K562 (cell line): ENCODE results near the gene SFI1. TPM values are rescaled to one million over a fixed set of nuclear protein-coding genes. Genes with fewer than 3 reads are reported as not detected.
A peak's percentile ranks its signal among the peaks of the same experiment; 100 is the strongest.

Experiments used
- EP400 ChIP-seq: fragments of 450-650 bp; IDR thresholded peaks from 2 replicates; pipeline ENCODE4 v1.6.1; 2017; ENCODE audit warnings: antibody characterized with exemption, mild to moderate bottlenecking, moderate library complexity
- FOXK1 ChIP-seq: sonication (generic); formaldehyde crosslinking; IDR thresholded peaks from 2 replicates; pipeline ENCODE4 v1.8.0; 2022; ENCODE audit warnings: missing genetic modification reagents, mild to moderate bottlenecking, borderline replicate concordance
- HEY1 ChIP-seq: fragments of 250-450 bp; sonication (Bioruptor Pico); IDR thresholded peaks from 2 replicates; pipeline ENCODE4 v1.5.0; 2020; ENCODE audit warnings: mild to moderate bottlenecking, moderate library complexity, borderline replicate concordance
- HNRNPL ChIP-seq: fragments of 200-400 bp; formaldehyde crosslinking; IDR thresholded peaks from 2 replicates; pipeline ENCODE4 v1.6.1; 2017; ENCODE audit warnings: low read depth, mild to moderate bottlenecking, low read length
- ILF3 ChIP-seq: fragments of 450-650 bp; IDR thresholded peaks from 2 replicates; pipeline ENCODE4 v1.6.1; 2018; ENCODE audit warnings: antibody characterized with exemption, mild to moderate bottlenecking, moderate library complexity, borderline replicate concordance
- KDM1A ChIP-seq, 2 experiments: fragments of 450-650 bp; IDR thresholded peaks; 2 replicates each; pipeline ENCODE4 v1.6.1; 2016; ENCODE audit warnings: mild to moderate bottlenecking in 2 of 2
- RB1 ChIP-seq: fragments of 450-650 bp; IDR thresholded peaks from 2 replicates; pipeline ENCODE4 v1.6.1; 2017; ENCODE audit warnings: low read depth, mild to moderate bottlenecking
- RBM14 ChIP-seq: fragments of 200-400 bp; formaldehyde crosslinking; IDR thresholded peaks from 2 replicates; pipeline ENCODE4 v1.6.1; 2018; ENCODE audit warnings: low read depth, mild to moderate bottlenecking, low read length, moderate library complexity, borderline replicate concordance; ENCODE audit not compliant: insufficient read depth
- RBM34 ChIP-seq: fragments of 200-400 bp; formaldehyde crosslinking; IDR thresholded peaks from 2 replicates; pipeline ENCODE4 v1.6.1; 2018; ENCODE audit warnings: low read length, borderline replicate concordance; ENCODE audit not compliant: insufficient read depth
- RUNX1 ChIP-seq: sonication (generic); IDR thresholded peaks from 2 replicates; pipeline ENCODE4 v1.6.1; 2016; ENCODE audit warnings: antibody characterized with exemption, low read depth
- SETDB1 ChIP-seq: IDR thresholded peaks from one replicate; pipeline ENCODE4 v1.6.1; 2012; ENCODE audit warnings: low read length, control low read depth, inconsistent platforms
- SLC30A9 ChIP-seq: fragments of 250-450 bp; sonication (Bioruptor Pico); IDR thresholded peaks from 2 replicates; pipeline ENCODE4 v1.8.0; 2022; ENCODE audit warnings: mild to moderate bottlenecking, moderate library complexity
- TBL1XR1 ChIP-seq, 2 experiments: IDR thresholded peaks; 2 replicates each; pipeline ENCODE4 v1.6.1; 2012; ENCODE audit warnings: improper control_type of control experiment in 2 of 2, low read length in 2 of 2, mild to moderate bottlenecking in 1 of 2
- ZNF316 ChIP-seq: fragments of 450-650 bp; IDR thresholded peaks from 2 replicates; pipeline ENCODE4 v1.6.1; 2016
- ZNF384 ChIP-seq: IDR thresholded peaks from 2 replicates; pipeline ENCODE4 v1.6.1; 2012; ENCODE audit warnings: low read depth, low read length, improper control_type of control experiment
- ZNF431 ChIP-seq: sonication (generic); formaldehyde crosslinking; IDR thresholded peaks from 2 replicates; pipeline ENCODE4 v1.8.0; 2022; ENCODE audit warnings: mild to moderate bottlenecking, missing genetic modification reagents
- polyA plus RNA-seq, 8 experiments: library from polyadenylated mRNA; depleted of rRNA in 4 of 8; stranded (reverse) in 5 of 8; unstranded in 3 of 8; fragments of >200 nt; fragmentation: Nextera tagmentation in 2 of 8; fragmentation: Illumina TruSeq in 1 of 8; extraction: Ambion mirVana in 2 of 8; extraction: Trizol in 1 of 8; gene quantifications; 2 replicates each; pipeline versions ENCODE4 v1.2.1 to v1.2.3, GENCODE V29; 2011 to 2014; ENCODE audit warnings: inconsistent platforms in 1 of 8, missing spikeins in 1 of 8
- total RNA-seq, 7 experiments: library from RNA; depleted of rRNA in 6 of 7; stranded (reverse); fragments of >200 nt in 6 of 7; fragmentation: Illumina TruSeq in 2 of 7; extraction: Trizol in 2 of 7; gene quantifications; 2 replicates each; pipeline versions ENCODE4 v1.2.1 to v1.2.3, GENCODE V29; 2011 to 2021; ENCODE audit warnings: low replicate concordance in 1 of 7
- TF ChIP-seq, protein P1 (sequence below): fragments of 250-450 bp; sonication (Bioruptor Pico); IDR thresholded peaks from 2 replicates; pipeline ENCODE4 v1.5.0; 2021; ENCODE audit warnings: mild to moderate bottlenecking, moderate library complexity
- TF ChIP-seq, protein P2 (sequence below): sonication (generic); formaldehyde crosslinking; IDR thresholded peaks from 2 replicates; pipeline ENCODE4 v1.8.1; 2022; ENCODE audit warnings: missing genetic modification reagents
- TF ChIP-seq, protein P3 (sequence below): fragments of 250-450 bp; sonication (Bioruptor Pico); IDR thresholded peaks from 2 replicates; pipeline ENCODE4 v1.8.0; 2022; ENCODE audit warnings: inconsistent platforms
- TF ChIP-seq, protein P4 (sequence below): fragments of 450-650 bp; formaldehyde crosslinking; IDR thresholded peaks from 2 replicates; pipeline ENCODE4 v1.4.0; 2020; ENCODE audit warnings: mild to moderate bottlenecking, moderate library complexity

The SFI1 gene
- total and polyA plus RNA-seq, 9 of the 15 experiments (the other 6 are each of a cell fraction or from before 2014, with no cell fraction given): 3.0 to 25.6 (median 14.1) TPM

DNA sequence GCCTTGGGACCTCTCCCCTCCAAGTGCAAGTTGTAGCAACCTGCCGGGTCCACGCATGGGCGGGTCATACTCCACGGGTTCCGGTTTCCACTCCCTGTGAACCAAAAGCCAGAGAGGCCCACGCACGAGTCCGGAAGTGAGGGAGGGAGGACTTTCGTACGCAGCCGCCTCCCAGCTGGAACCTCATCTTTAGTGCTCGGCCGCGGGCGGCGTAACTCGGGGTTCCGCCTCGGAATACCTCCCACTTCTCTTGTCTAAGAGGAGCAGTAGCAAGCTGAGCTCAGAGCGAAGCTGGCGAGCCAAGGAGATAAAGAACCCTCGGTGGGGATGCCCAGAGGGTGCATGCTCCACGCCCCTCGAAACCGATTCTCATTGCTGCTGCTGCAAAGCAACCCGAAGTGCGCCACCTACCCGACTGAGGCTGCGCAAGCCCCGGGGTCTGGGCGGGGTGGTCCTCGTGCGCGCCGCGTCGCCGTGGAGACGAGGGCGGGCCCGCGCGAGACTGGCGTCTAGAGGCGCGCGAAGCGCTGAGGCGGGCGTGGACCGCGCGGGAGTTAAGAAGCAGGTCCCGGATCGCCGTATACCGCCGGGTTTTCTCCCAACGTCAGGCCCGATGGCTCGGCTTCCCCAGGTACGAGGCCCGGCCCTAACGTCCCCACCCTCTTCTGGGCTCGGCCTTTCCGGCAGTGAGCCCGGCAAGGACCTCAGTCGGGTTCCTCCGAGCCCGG lies at the start of gene SFI1 (continued):
- TF ChIP-seq, protein P1, sequence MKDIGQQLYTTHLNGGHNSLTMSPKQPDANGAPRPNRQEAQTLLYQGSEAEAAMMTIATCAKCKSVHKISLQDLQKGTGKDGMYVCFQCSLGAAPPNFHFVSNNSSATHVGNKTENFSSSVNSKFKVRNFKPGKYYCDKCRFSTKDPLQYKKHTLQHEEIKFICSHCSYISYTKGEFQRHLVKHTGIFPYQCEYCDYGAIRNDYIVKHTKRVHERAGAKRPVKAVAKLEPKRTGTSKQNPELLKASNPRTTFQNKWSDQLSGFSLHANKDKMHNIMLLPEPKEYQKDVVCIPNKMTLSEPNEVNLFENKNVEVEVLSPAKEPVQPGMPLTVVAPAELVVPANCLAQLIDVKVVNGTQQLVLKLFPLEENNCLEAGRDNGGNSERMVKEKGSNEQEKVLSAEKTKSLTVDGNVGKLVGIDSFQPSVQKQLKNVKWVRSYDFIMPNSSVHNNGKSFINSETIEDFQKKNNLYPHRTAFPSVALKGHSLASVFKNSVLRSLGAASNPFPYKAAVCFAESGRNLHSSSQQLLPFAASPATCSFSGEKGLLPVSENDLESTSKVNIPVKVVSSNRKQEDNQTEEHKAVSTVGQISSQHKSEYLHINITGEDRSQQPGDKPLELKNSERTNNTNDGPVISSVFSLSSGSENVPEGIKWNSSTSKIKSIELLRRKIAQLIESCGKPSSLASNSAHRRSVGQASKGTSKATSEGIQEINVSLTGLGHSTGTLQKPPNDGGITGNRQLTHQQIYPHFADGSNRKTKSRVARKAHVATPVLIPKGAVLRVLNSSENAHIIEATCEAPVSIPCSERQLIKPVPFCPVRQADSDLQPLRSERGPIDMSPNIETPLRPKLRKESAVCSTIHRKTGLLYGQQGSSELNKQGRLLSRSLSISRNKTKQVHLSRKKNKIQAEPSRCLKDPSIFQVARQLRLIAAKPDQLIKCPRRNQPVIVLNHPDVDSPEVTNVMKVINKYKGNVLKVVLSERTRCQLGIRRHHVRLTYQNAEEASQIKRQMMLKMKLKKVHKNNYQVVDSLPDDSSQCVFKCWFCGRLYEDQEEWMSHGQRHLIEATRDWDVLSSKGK (CRISPR knock-in tag): no peak
- no peak for TF ChIP-seq SLC30A9 (CRISPR knock-in tag)
- TF ChIP-seq RBM14: no peak
- no peak for TF ChIP-seq HNRNPL
- TF ChIP-seq RBM34: no peak
- peak; percentile 28; the same call in 1 of the 2 replicates for TF ChIP-seq RB1
- TF ChIP-seq HEY1 (CRISPR knock-in tag): no peak
- no peak for TF ChIP-seq FOXK1 (CRISPR knock-in tag)
- TF ChIP-seq, protein P2, sequence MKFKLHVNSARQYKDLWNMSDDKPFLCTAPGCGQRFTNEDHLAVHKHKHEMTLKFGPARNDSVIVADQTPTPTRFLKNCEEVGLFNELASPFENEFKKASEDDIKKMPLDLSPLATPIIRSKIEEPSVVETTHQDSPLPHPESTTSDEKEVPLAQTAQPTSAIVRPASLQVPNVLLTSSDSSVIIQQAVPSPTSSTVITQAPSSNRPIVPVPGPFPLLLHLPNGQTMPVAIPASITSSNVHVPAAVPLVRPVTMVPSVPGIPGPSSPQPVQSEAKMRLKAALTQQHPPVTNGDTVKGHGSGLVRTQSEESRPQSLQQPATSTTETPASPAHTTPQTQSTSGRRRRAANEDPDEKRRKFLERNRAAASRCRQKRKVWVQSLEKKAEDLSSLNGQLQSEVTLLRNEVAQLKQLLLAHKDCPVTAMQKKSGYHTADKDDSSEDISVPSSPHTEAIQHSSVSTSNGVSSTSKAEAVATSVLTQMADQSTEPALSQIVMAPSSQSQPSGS (CRISPR knock-in tag): no peak
- no peak for TF ChIP-seq KDM1A (IDR thresholded peaks at IDR 0.05)
- TF ChIP-seq ZNF431 (CRISPR knock-in tag): no peak; the same call in 1 of the 2 replicates
- TF ChIP-seq ZNF384: no peak
- TF ChIP-seq ZNF316: no peak
- TF ChIP-seq, protein P3, sequence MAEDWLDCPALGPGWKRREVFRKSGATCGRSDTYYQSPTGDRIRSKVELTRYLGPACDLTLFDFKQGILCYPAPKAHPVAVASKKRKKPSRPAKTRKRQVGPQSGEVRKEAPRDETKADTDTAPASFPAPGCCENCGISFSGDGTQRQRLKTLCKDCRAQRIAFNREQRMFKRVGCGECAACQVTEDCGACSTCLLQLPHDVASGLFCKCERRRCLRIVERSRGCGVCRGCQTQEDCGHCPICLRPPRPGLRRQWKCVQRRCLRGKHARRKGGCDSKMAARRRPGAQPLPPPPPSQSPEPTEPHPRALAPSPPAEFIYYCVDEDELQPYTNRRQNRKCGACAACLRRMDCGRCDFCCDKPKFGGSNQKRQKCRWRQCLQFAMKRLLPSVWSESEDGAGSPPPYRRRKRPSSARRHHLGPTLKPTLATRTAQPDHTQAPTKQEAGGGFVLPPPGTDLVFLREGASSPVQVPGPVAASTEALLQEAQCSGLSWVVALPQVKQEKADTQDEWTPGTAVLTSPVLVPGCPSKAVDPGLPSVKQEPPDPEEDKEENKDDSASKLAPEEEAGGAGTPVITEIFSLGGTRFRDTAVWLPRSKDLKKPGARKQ (CRISPR knock-in tag): no peak
- TF ChIP-seq RUNX1: no peak
- TF ChIP-seq TBL1XR1 (IDR thresholded peaks at IDR 0.05; ENCODE audit: low read length in 2 of 2): no peak
- TF ChIP-seq, protein P4, sequence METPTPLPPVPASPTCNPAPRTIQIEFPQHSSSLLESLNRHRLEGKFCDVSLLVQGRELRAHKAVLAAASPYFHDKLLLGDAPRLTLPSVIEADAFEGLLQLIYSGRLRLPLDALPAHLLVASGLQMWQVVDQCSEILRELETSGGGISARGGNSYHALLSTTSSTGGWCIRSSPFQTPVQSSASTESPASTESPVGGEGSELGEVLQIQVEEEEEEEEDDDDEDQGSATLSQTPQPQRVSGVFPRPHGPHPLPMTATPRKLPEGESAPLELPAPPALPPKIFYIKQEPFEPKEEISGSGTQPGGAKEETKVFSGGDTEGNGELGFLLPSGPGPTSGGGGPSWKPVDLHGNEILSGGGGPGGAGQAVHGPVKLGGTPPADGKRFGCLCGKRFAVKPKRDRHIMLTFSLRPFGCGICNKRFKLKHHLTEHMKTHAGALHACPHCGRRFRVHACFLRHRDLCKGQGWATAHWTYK (CRISPR knock-in tag): no peak
- TF ChIP-seq ILF3: no peak
- TF ChIP-seq EP400: peak; percentile 73
- no peak for TF ChIP-seq SETDB1
